Measurements from ENCODE around the gene PLSCR2. TPM values are rescaled to one million over a fixed set of nuclear protein-coding genes. Genes with fewer than 3 reads are reported as not detected.

The PLSCR2 gene
- total and polyA plus RNA-seq, 9 of the 15 experiments (the other 6 are each of a cell fraction or from before 2014, with no cell fraction given) = 0.07 to 0.49 (median 0.25) TPM; not detected in 4

DNA sequence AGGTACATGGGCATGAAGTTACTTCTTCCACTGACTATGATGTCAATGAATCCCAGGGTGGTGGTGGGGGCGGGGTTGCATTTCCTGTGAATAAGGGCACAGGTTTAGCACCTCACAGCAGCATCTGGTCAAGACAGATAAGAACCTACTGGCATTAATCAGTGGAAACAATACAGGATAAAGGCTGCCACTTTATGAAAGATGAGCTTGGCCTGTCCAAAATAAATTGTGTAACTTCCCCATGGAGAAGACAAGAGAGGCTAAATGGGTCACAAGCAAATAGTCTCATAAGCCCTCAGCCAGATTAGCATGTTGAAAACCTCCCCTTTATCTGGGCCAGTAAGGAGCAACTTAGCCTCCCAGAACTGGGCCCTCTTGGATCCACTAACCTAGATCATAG lies 27.4 kb upstream of the PLSCR2 start (continued):
- TF ChIP-seq, protein P1, sequence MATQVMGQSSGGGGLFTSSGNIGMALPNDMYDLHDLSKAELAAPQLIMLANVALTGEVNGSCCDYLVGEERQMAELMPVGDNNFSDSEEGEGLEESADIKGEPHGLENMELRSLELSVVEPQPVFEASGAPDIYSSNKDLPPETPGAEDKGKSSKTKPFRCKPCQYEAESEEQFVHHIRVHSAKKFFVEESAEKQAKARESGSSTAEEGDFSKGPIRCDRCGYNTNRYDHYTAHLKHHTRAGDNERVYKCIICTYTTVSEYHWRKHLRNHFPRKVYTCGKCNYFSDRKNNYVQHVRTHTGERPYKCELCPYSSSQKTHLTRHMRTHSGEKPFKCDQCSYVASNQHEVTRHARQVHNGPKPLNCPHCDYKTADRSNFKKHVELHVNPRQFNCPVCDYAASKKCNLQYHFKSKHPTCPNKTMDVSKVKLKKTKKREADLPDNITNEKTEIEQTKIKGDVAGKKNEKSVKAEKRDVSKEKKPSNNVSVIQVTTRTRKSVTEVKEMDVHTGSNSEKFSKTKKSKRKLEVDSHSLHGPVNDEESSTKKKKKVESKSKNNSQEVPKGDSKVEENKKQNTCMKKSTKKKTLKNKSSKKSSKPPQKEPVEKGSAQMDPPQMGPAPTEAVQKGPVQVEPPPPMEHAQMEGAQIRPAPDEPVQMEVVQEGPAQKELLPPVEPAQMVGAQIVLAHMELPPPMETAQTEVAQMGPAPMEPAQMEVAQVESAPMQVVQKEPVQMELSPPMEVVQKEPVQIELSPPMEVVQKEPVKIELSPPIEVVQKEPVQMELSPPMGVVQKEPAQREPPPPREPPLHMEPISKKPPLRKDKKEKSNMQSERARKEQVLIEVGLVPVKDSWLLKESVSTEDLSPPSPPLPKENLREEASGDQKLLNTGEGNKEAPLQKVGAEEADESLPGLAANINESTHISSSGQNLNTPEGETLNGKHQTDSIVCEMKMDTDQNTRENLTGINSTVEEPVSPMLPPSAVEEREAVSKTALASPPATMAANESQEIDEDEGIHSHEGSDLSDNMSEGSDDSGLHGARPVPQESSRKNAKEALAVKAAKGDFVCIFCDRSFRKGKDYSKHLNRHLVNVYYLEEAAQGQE (IDR thresholded peaks at IDR 0.05; ENCODE audit: borderline replicate concordance) = no peak
- TF ChIP-seq, protein P1 (CRISPR knock-in tag; IDR thresholded peaks at IDR 0.05; ENCODE audit: low read depth) = no peak
- TF ChIP-seq NR1H2 (CRISPR knock-in tag; IDR thresholded peaks at IDR 0.05) = no peak
- TF ChIP-seq, protein P2, sequence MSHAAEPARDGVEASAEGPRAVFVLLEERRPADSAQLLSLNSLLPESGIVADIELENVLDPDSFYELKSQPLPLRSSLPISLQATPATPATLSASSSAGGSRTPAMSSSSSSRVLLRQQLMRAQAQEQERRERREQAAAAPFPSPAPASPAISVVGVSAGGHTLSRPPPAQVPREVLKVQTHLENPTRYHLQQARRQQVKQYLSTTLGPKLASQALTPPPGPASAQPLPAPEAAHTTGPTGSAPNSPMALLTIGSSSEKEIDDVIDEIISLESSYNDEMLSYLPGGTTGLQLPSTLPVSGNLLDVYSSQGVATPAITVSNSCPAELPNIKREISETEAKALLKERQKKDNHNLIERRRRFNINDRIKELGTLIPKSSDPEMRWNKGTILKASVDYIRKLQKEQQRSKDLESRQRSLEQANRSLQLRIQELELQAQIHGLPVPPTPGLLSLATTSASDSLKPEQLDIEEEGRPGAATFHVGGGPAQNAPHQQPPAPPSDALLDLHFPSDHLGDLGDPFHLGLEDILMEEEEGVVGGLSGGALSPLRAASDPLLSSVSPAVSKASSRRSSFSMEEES (CRISPR knock-in tag; IDR thresholded peaks at IDR 0.05) = no peak
- TF ChIP-seq, protein P3, sequence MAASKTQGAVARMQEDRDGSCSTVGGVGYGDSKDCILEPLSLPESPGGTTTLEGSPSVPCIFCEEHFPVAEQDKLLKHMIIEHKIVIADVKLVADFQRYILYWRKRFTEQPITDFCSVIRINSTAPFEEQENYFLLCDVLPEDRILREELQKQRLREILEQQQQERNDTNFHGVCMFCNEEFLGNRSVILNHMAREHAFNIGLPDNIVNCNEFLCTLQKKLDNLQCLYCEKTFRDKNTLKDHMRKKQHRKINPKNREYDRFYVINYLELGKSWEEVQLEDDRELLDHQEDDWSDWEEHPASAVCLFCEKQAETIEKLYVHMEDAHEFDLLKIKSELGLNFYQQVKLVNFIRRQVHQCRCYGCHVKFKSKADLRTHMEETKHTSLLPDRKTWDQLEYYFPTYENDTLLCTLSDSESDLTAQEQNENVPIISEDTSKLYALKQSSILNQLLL (CRISPR knock-in tag; IDR thresholded peaks at IDR 0.05; ENCODE audit: borderline replicate concordance) = no peak
- no peak for TF ChIP-seq ZNF184 (CRISPR knock-in tag; IDR thresholded peaks at IDR 0.05)
- no peak for TF ChIP-seq SPI1 (IDR thresholded peaks at IDR 0.05; ENCODE audit: borderline replicate concordance, low read depth, low read length)
- TF ChIP-seq, protein P4, sequence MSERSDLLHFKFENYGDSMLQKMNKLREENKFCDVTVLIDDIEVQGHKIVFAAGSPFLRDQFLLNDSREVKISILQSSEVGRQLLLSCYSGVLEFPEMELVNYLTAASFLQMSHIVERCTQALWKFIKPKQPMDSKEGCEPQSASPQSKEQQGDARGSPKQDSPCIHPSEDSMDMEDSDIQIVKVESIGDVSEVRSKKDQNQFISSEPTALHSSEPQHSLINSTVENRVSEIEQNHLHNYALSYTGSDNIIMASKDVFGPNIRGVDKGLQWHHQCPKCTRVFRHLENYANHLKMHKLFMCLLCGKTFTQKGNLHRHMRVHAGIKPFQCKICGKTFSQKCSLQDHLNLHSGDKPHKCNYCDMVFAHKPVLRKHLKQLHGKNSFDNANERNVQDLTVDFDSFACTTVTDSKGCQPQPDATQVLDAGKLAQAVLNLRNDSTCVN (CRISPR knock-in tag; IDR thresholded peaks at IDR 0.05) = no peak
- no peak for TF ChIP-seq ZNF324 (CRISPR knock-in tag; IDR thresholded peaks at IDR 0.05)
- TF ChIP-seq BRCA1 (IDR thresholded peaks at IDR 0.05) = no peak
- no peak for TF ChIP-seq BRCA1 (CRISPR knock-in tag; IDR thresholded peaks at IDR 0.05)
- no peak for TF ChIP-seq TCF7L2 (IDR thresholded peaks at IDR 0.05; ENCODE audit: low read depth, low read length)
- 0 out of 2 replicates have a peak, but pooled peaks have one; percentile 43 for TF ChIP-seq PHF21A (IDR thresholded peaks at IDR 0.05; ENCODE audit: borderline replicate concordance, low read depth)
- TF ChIP-seq NR3C1 (CRISPR knock-in tag; IDR thresholded peaks at IDR 0.05) = no peak
- no peak for TF ChIP-seq RAD21 (CRISPR knock-in tag; conservative IDR thresholded peaks at IDR 0.05 in 1 of 2, IDR thresholded peaks at IDR 0.05 in 1 of 2)
- no peak for TF ChIP-seq NUFIP1 (IDR thresholded peaks at IDR 0.05; ENCODE audit: partially characterized antibody)
